ENCODE data around the gene METTL24.

DNA sequence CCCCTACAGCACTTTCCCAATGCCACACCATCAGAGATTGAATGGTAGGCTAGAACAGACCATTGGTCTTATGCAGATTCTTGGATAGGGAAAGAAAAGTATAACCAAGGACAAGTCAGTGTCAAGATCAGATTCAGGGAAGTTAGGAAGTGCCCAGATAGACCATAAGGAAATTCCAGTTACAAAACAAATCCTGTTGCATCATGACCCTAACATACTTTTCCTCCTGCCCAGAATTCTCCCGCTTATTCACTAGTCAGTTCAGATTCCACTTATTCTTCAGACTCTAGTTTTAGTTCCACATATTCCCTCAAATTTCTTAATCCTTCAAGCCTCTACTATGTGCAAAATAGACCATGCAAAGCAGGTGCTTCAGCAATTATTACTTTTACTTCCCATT is 20.7 kb downstream of the METTL24 start:
- no peak for TF ChIP-seq SRF (IDR thresholded peaks at IDR 0.05; ENCODE audit: low read depth in 2 of 2, low read length in 2 of 2)
- TF ChIP-seq SIN3A (IDR thresholded peaks at IDR 0.05; ENCODE audit: low read depth, low read length), result no peak
- TF ChIP-seq MYC (IDR thresholded peaks at IDR 0.05; ENCODE audit: insufficient read depth, insufficient read length, insufficient replicate concordance, low read length, severe bottlenecking), result no peak
- no peak for TF ChIP-seq CBX3 (IDR thresholded peaks at IDR 0.05; ENCODE audit: borderline replicate concordance, low read depth)
- no peak for TF ChIP-seq EZH2 (IDR thresholded peaks at IDR 0.05; ENCODE audit: borderline replicate concordance, control insufficient read depth, low read depth, low read length)
- TF ChIP-seq HDAC2 (IDR thresholded peaks at IDR 0.05), result no peak
- TF ChIP-seq, protein P1, sequence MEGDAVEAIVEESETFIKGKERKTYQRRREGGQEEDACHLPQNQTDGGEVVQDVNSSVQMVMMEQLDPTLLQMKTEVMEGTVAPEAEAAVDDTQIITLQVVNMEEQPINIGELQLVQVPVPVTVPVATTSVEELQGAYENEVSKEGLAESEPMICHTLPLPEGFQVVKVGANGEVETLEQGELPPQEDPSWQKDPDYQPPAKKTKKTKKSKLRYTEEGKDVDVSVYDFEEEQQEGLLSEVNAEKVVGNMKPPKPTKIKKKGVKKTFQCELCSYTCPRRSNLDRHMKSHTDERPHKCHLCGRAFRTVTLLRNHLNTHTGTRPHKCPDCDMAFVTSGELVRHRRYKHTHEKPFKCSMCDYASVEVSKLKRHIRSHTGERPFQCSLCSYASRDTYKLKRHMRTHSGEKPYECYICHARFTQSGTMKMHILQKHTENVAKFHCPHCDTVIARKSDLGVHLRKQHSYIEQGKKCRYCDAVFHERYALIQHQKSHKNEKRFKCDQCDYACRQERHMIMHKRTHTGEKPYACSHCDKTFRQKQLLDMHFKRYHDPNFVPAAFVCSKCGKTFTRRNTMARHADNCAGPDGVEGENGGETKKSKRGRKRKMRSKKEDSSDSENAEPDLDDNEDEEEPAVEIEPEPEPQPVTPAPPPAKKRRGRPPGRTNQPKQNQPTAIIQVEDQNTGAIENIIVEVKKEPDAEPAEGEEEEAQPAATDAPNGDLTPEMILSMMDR (IDR thresholded peaks at IDR 0.05 in 2 of 3, conservative IDR thresholded peaks at IDR 0.05 in 1 of 3; ENCODE audit: control insufficient read depth in 2 of 3, extremely low read depth in 1 of 3, insufficient read depth in 1 of 3, low read depth in 3 of 3, low read length in 3 of 3), result no peak
- TF ChIP-seq PAX8 (IDR thresholded peaks at IDR 0.05), result no peak
- no peak for TF ChIP-seq TAF1 (IDR thresholded peaks at IDR 0.05; ENCODE audit: borderline replicate concordance, low read depth, low read length)
- TF ChIP-seq POLR2A (IDR thresholded peaks at IDR 0.05; ENCODE audit: low read depth, low read length), result no peak
- TF ChIP-seq POLR2AphosphoS5 (IDR thresholded peaks at IDR 0.05; ENCODE audit: low read length), result no peak

All from GM12878 (cell line).